DND-41 (cell line): ENCODE data around the gene FAM25A.

ENCODE experiments used
- EZH2 ChIP-seq: IDR thresholded peaks from 3 replicates; pipeline ENCODE4 v1.6.1; 2012; ENCODE audit warnings: borderline replicate concordance, low read depth, mild to moderate bottlenecking, moderate library complexity, low read length, inconsistent platforms; ENCODE audit not compliant: severe bottlenecking
- TF ChIP-seq, protein P1 (sequence below): IDR thresholded peaks from 2 replicates; pipeline ENCODE4 v1.5.1; 2012; ENCODE audit warnings: borderline replicate concordance, low read length, moderate library complexity, mild to moderate bottlenecking; ENCODE audit not compliant: poor library complexity, severe bottlenecking; ENCODE audit errors: extremely low read depth

DNA sequence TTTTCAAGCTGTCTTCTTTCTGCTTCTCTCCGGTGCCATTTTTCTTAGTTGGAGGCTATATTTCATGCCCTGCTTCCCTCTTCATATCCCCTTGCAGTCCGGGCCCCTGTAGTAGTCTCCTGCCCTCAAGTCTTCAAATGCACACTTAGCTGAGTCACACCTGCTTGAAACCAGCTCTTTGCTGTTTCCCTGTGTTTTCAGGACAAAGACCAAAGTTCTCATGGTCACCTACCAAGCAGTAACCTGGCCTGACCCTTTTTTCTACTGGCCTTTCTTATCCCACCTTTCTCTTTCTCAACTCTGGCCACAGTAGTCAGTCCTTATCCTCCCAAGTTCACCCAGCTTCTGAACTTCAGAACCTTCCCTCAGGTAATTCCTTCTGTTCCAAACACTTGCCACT lies 46.1 kb downstream of the FAM25A start:
- TF ChIP-seq, protein P1, sequence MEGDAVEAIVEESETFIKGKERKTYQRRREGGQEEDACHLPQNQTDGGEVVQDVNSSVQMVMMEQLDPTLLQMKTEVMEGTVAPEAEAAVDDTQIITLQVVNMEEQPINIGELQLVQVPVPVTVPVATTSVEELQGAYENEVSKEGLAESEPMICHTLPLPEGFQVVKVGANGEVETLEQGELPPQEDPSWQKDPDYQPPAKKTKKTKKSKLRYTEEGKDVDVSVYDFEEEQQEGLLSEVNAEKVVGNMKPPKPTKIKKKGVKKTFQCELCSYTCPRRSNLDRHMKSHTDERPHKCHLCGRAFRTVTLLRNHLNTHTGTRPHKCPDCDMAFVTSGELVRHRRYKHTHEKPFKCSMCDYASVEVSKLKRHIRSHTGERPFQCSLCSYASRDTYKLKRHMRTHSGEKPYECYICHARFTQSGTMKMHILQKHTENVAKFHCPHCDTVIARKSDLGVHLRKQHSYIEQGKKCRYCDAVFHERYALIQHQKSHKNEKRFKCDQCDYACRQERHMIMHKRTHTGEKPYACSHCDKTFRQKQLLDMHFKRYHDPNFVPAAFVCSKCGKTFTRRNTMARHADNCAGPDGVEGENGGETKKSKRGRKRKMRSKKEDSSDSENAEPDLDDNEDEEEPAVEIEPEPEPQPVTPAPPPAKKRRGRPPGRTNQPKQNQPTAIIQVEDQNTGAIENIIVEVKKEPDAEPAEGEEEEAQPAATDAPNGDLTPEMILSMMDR: no peak
- TF ChIP-seq EZH2: no peak
